ENCODE measurements around the gene CTBP2. TPM values are rescaled to one million over a fixed set of nuclear protein-coding genes. Genes with fewer than 3 reads are reported as not detected.

Gene CTBP2
- total and polyA plus RNA-seq, 2 of the 13 experiments (the other 11 are each of a cell fraction or from before 2014, with no cell fraction given): 0.08 TPM; not detected in 1

GRCh38 chr10:124955868-124956267 lies 204.5 kb downstream of the CTBP2 start:
- H3K27me3 ChIP-seq (ENCODE audit: control insufficient read depth in 1 of 2, insufficient read depth in 2 of 2, low read length in 2 of 2): no peaks in the 10 kb centered on the region; a peak in 1 of 5 replicates
- H3K9me3 ChIP-seq (ENCODE audit: low read length): no peaks in the 10 kb centered on the region
- H3K9ac ChIP-seq (ENCODE audit: insufficient read depth, low read depth, low read length): no peak overlapping the region
- H2AFZ ChIP-seq (ENCODE audit: low read length): no peak overlapping the region
- TF ChIP-seq, protein P1, sequence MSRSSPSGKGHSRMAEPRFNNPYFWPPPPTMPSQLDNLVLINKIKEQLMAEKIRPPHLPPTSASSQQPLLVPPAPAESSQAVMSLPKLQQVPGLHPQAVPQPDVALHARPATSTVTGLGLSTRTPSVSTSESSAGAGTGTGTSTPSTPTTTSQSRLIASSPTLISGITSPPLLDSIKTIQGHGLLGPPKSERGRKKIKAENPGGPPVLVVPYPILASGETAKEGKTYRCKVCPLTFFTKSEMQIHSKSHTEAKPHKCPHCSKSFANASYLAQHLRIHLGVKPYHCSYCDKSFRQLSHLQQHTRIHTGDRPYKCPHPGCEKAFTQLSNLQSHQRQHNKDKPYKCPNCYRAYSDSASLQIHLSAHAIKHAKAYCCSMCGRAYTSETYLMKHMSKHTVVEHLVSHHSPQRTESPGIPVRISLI (CRISPR knock-in tag; IDR thresholded peaks at IDR 0.05; ENCODE audit: borderline replicate concordance): no peak
- TF ChIP-seq ZNF138 (CRISPR knock-in tag; IDR thresholded peaks at IDR 0.05; ENCODE audit: low read depth) (no peak), ZNF652 (CRISPR knock-in tag; IDR thresholded peaks at IDR 0.05; ENCODE audit: borderline replicate concordance, low read depth) (no peak), ZNF574 (CRISPR knock-in tag; IDR thresholded peaks at IDR 0.05) (no peak), GZF1 (CRISPR knock-in tag; IDR thresholded peaks at IDR 0.05) (no peak), CBFB (CRISPR knock-in tag; IDR thresholded peaks at IDR 0.05) (no peak), ZSCAN30 (CRISPR knock-in tag; IDR thresholded peaks at IDR 0.05) (no peak), CREBL2 (CRISPR knock-in tag; IDR thresholded peaks at IDR 0.05; ENCODE audit: borderline replicate concordance) (no peak), TCF12 (IDR thresholded peaks at IDR 0.05) (no peak), TCF12 (CRISPR knock-in tag; IDR thresholded peaks at IDR 0.05) (no peak), REPIN1 (CRISPR knock-in tag; IDR thresholded peaks at IDR 0.05; ENCODE audit: borderline replicate concordance, low read depth) (no peak), MZF1 (CRISPR knock-in tag; IDR thresholded peaks at IDR 0.05; ENCODE audit: borderline replicate concordance) (no peak), ZC3H13 (CRISPR knock-in tag; IDR thresholded peaks at IDR 0.05) (no peak), TAF1 (CRISPR knock-in tag; IDR thresholded peaks at IDR 0.05) (no peak), SNAPC2 (CRISPR knock-in tag; IDR thresholded peaks at IDR 0.05) (no peak), ZNF10 (CRISPR knock-in tag; IDR thresholded peaks at IDR 0.05; ENCODE audit: borderline replicate concordance, low read depth) (no peak)
- TF ChIP-seq, protein P2, sequence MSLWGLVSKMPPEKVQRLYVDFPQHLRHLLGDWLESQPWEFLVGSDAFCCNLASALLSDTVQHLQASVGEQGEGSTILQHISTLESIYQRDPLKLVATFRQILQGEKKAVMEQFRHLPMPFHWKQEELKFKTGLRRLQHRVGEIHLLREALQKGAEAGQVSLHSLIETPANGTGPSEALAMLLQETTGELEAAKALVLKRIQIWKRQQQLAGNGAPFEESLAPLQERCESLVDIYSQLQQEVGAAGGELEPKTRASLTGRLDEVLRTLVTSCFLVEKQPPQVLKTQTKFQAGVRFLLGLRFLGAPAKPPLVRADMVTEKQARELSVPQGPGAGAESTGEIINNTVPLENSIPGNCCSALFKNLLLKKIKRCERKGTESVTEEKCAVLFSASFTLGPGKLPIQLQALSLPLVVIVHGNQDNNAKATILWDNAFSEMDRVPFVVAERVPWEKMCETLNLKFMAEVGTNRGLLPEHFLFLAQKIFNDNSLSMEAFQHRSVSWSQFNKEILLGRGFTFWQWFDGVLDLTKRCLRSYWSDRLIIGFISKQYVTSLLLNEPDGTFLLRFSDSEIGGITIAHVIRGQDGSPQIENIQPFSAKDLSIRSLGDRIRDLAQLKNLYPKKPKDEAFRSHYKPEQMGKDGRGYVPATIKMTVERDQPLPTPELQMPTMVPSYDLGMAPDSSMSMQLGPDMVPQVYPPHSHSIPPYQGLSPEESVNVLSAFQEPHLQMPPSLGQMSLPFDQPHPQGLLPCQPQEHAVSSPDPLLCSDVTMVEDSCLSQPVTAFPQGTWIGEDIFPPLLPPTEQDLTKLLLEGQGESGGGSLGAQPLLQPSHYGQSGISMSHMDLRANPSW (CRISPR knock-in tag; IDR thresholded peaks at IDR 0.05; ENCODE audit: borderline replicate concordance): no peak
- DNase-seq (ENCODE audit: low spot score): no peak
- no peak overlapping the region for H3K4me2 ChIP-seq (ENCODE audit: low read depth, low read length)
- H3K4me3 ChIP-seq (replicated peaks in 1 of 3; ENCODE audit: insufficient read depth in 1 of 3, low read depth in 2 of 3, low read length in 3 of 3): no peak overlapping the region
- CTCF ChIA-PET (ENCODE audit: low intra/inter-chr PET ratio, low total read pairs): no interaction called here
- POLR2A ChIA-PET: no interaction called here
- intact Hi-C loops (cut with micrococcal nuclease; ENCODE audit: unreplicated experiment): no loop called here
- peaks cover 67% of the 10 kb centered on the region for H3K79me2 ChIP-seq (ENCODE audit: insufficient read depth, low read length)
- ATAC-seq: no peak
- H3K36me3 ChIP-seq (replicated peaks in 1 of 2; ENCODE audit: control insufficient read depth in 1 of 2, insufficient read depth in 2 of 2, low read length in 2 of 2): peaks cover 1 to 4% of the 10 kb centered on the region in 2 experiments; a peak in 2 of 5 replicates
- H3K27ac ChIP-seq (ENCODE audit: extremely low read length, insufficient read depth, low read length): no peak overlapping the region
- H3K4me1 ChIP-seq (ENCODE audit: insufficient read depth, low read length): peaks cover 13% of the 10 kb centered on the region
- H4K20me1 ChIP-seq (ENCODE audit: insufficient read depth, low read length): peaks cover 19% of the 10 kb centered on the region
- in situ Hi-C loops (cut with HindIII; ENCODE audit: extremely low pct_ligation_motif_present, low pct_unique_long_range_greater_than_20kb): no loop called here
- no TSS peak for BruUV-seq (replicated peaks)
- WGBS (ENCODE audit: low lambda C conversion rate): 94% methylated on average over 10 of the region's 10 CpGs
- no peak for FAIRE-seq

All from HepG2 (cell line).